ENCODE measurements around the gene CCN5. TPM values are rescaled to one million over a fixed set of nuclear protein-coding genes. Genes with fewer than 3 reads are reported as not detected.
A peak's percentile ranks its signal among the peaks of the same experiment; 100 is the strongest.
"Not testable (repeated sequence)": the region's sequence is repeated elsewhere in the genome, so short reads cannot be mapped to it uniquely, and the experiment has no call there.

Gene CCN5
- total RNA-seq (2014; rRNA removed; shearing (Covaris generic)): not detected in 2 replicates
- not detected in 2 replicates for total RNA-seq (2022)
- Bru-seq, nascent RNA: not detected
- BruChase-seq, experiment 1, labeled RNA remaining after a 6-hour chase: percentile 11 among the genes with signal in this experiment
- BruChase-seq, experiment 2, labeled RNA remaining after a 2-hour chase: percentile 8 among the genes with signal in this experiment
- long read RNA-seq, partial matches to known transcripts: 0 of 21 reads
- long read RNA-seq, other reads (novel, unspliced or antisense): 21 of 21 reads

GRCh38 chr20:44714701-44715498 lies at the start of gene CCN5:
CCN5 (plus strand) TSS chr20:44715369; CDS start chr20:44715391, 22 bp downstream.
- Histone ChIP-seq H3K27ac (ENCODE audit: low read depth, low read length, poor library complexity, severe bottlenecking) (no peak within 1 kb of the TSS), H3K36me3 (ENCODE audit: insufficient read depth, low read length) (no peaks in the 10 kb centered on the region), H3K79me2 (ENCODE audit: insufficient read depth, low read depth, low read length) (no peaks in the 10 kb centered on the region), H3K4me2 (ENCODE audit: low read length) (no peak within 1 kb of the TSS), H4K20me1 (ENCODE audit: insufficient read depth, low read length) (no peaks in the 10 kb centered on the region), H3K9me3 (ENCODE audit: low read length) (no peaks in the 10 kb centered on the region), H3K9me2 (ENCODE audit: insufficient read depth, low read length) (no peaks in the 10 kb centered on the region), H3K4me3 (ENCODE audit: low read depth, low read length, poor library complexity, severe bottlenecking) (no peak within 1 kb of the TSS), H2AFZ (ENCODE audit: low read length) (no peak within 1 kb of the TSS), H3K4me1 (ENCODE audit: insufficient read depth, low read length, poor library complexity, severe bottlenecking) (no peaks in the 10 kb centered on the region)
- ChIA-PET POLR2A (interaction anchor here (0.6 kb wide), 2 partner anchors 47 to 131 kb away, joined by 3 read pairs; no protein-coding TSS in a partner anchor), CTCF (ENCODE audit: unreplicated experiment) (no interaction called here)
- no peak for TF ChIP-seq CTCF (conservative IDR thresholded peaks at IDR 0.05; ENCODE audit: low read length)
- no peak for TF ChIP-seq EZH2phosphoT487 (IDR thresholded peaks at IDR 0.05; ENCODE audit: borderline replicate concordance, low read depth, low read length)
- no peak for DNase-seq (ENCODE audit: low spot score)
- BruUV-seq (replicated peaks): no TSS peak
- intact Hi-C loops (cut with micrococcal nuclease; ENCODE audit: unreplicated experiment): no loop called here

DNA sequence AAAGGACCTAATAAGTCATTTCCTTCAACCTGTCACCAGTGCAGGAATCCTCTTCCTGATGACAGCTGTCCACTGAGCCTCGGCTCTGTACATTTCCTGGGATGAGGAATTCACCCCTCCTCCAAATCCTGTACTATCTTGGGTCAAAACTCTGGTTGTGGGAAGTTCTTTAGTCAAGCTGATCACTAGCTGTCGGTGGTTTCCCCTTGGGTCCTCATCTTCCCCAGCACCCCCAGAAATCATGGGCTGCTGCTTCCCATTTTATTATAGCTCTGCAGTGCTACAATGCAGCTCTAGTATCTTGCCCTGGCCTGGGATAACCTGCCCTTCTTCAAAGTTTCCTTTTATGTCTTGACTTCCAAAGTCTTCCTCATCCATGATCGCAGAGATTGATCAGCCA lies 49.1 kb upstream of the CCN5 start:
- Histone ChIP-seq H4K20me1 (ENCODE audit: insufficient read depth, low read length) (no peaks in the 10 kb centered on the region), H2AFZ (ENCODE audit: low read length) (no peak overlapping the region), H3K9me2 (ENCODE audit: insufficient read depth, low read length) (no peaks in the 10 kb centered on the region), H3K36me3 (ENCODE audit: insufficient read depth, low read length) (no peaks in the 10 kb centered on the region), H3K79me2 (ENCODE audit: insufficient read depth, low read depth, low read length) (no peaks in the 10 kb centered on the region), H3K4me2 (ENCODE audit: low read length) (no peak overlapping the region), H3K9me3 (ENCODE audit: low read length) (no peaks in the 10 kb centered on the region), H3K4me3 (ENCODE audit: low read depth, low read length, poor library complexity, severe bottlenecking) (no peak overlapping the region), H3K27ac (ENCODE audit: low read depth, low read length, poor library complexity, severe bottlenecking) (no peak overlapping the region), H3K4me1 (ENCODE audit: insufficient read depth, low read length, poor library complexity, severe bottlenecking) (peaks cover 3% of the 10 kb centered on the region)
- no peak for DNase-seq (ENCODE audit: low spot score)
- ChIA-PET CTCF (ENCODE audit: unreplicated experiment) (no interaction called here), POLR2A (no interaction called here)
- intact Hi-C loops (cut with micrococcal nuclease; ENCODE audit: unreplicated experiment): no loop called here
- TF ChIP-seq EZH2phosphoT487 (IDR thresholded peaks at IDR 0.05; ENCODE audit: borderline replicate concordance, low read depth, low read length) (no peak), CTCF (conservative IDR thresholded peaks at IDR 0.05; ENCODE audit: low read length) (no peak)
- no TSS peak for BruUV-seq (replicated peaks)

DNA sequence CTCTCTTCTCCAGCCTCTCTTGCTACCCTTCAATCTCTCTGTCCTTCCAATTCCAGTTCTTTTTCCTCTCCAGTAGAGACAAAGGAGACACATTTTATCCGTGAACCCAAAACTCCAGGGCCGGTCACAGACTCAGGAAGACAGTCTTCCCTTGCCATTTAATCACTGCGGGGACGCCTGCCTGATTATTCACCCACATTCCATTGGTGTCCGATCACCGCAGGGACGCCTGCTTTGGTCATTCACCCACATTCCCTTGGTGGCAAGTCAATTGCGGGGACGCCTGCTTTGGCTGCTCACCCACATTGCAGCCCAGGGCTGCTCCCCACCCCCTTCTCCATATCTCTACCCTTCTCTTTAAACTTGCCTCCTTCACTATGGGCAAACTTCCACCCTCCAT lies 44.3 kb upstream of the CCN5 start:
- H3K79me2 ChIP-seq (ENCODE audit: insufficient read depth, low read depth, low read length); H3K4me1 ChIP-seq (ENCODE audit: insufficient read depth, low read length, poor library complexity, severe bottlenecking); intact Hi-C loops (cut with micrococcal nuclease; ENCODE audit: unreplicated experiment); BruUV-seq (replicated peaks); H3K4me2 ChIP-seq (ENCODE audit: low read length); H3K9me3 ChIP-seq (ENCODE audit: low read length); H3K9me2 ChIP-seq (ENCODE audit: insufficient read depth, low read length); H2AFZ ChIP-seq (ENCODE audit: low read length); H4K20me1 ChIP-seq (ENCODE audit: insufficient read depth, low read length); DNase-seq (ENCODE audit: low spot score); H3K36me3 ChIP-seq (ENCODE audit: insufficient read depth, low read length); CTCF ChIA-PET (ENCODE audit: unreplicated experiment); POLR2A ChIA-PET; H3K4me3 ChIP-seq (ENCODE audit: low read depth, low read length, poor library complexity, severe bottlenecking); H3K27ac ChIP-seq (ENCODE audit: low read depth, low read length, poor library complexity, severe bottlenecking): not testable (repeated sequence)

- DNase-seq (ENCODE audit: low spot score); CTCF ChIA-PET (ENCODE audit: unreplicated experiment); H2AFZ ChIP-seq (ENCODE audit: low read length); H3K27ac ChIP-seq (ENCODE audit: low read depth, low read length, poor library complexity, severe bottlenecking); H3K9me2 ChIP-seq (ENCODE audit: insufficient read depth, low read length); H3K79me2 ChIP-seq (ENCODE audit: insufficient read depth, low read depth, low read length); H3K36me3 ChIP-seq (ENCODE audit: insufficient read depth, low read length); BruUV-seq (replicated peaks); H4K20me1 ChIP-seq (ENCODE audit: insufficient read depth, low read length); intact Hi-C loops (cut with micrococcal nuclease; ENCODE audit: unreplicated experiment); H3K4me2 ChIP-seq (ENCODE audit: low read length); H3K4me3 ChIP-seq (ENCODE audit: low read depth, low read length, poor library complexity, severe bottlenecking); H3K9me3 ChIP-seq (ENCODE audit: low read length); H3K4me1 ChIP-seq (ENCODE audit: insufficient read depth, low read length, poor library complexity, severe bottlenecking): not testable (repeated sequence)
- POLR2A ChIA-PET: interaction anchor here (0.6 kb wide), 1 partner anchor 168 kb away, joined by 3 read pairs; no protein-coding TSS in a partner anchor
Measured at GRCh38 chr20:44671541-44671940, 43.6 kb upstream of the CCN5 start.
